GM12874 (cell line): Measurements from ENCODE around the gene ZFAND6.

Experiments
- TF ChIP-seq, protein P1 (sequence below): IDR thresholded peaks from 2 replicates; pipeline ENCODE4 v1.5.1; 2011; ENCODE audit warnings: low read depth, mild to moderate bottlenecking, control low read depth, low read length, moderate library complexity; ENCODE audit not compliant: insufficient read depth

The ZFAND6 gene

DNA sequence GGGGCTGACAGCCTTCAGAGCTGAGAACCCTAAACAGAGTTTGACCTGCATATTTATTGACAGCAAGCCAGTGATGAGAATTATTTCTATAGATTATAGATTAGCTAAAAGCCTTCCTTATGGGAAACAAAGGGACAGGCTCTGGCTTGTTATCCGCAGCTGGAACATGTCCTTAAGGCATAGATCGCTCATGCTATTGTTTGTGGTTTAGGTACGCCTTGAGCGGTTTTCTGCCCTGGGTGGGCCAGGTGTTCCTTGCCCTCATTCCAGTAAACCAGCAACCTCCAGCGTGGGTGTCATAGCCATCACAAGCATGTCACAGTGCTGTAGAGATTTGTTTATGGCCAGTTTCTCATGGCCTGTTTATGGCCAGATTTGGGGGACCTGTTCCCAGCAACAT lies 83.2 kb downstream of the ZFAND6 start:
- TF ChIP-seq, protein P1, sequence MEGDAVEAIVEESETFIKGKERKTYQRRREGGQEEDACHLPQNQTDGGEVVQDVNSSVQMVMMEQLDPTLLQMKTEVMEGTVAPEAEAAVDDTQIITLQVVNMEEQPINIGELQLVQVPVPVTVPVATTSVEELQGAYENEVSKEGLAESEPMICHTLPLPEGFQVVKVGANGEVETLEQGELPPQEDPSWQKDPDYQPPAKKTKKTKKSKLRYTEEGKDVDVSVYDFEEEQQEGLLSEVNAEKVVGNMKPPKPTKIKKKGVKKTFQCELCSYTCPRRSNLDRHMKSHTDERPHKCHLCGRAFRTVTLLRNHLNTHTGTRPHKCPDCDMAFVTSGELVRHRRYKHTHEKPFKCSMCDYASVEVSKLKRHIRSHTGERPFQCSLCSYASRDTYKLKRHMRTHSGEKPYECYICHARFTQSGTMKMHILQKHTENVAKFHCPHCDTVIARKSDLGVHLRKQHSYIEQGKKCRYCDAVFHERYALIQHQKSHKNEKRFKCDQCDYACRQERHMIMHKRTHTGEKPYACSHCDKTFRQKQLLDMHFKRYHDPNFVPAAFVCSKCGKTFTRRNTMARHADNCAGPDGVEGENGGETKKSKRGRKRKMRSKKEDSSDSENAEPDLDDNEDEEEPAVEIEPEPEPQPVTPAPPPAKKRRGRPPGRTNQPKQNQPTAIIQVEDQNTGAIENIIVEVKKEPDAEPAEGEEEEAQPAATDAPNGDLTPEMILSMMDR = no peak

DNA sequence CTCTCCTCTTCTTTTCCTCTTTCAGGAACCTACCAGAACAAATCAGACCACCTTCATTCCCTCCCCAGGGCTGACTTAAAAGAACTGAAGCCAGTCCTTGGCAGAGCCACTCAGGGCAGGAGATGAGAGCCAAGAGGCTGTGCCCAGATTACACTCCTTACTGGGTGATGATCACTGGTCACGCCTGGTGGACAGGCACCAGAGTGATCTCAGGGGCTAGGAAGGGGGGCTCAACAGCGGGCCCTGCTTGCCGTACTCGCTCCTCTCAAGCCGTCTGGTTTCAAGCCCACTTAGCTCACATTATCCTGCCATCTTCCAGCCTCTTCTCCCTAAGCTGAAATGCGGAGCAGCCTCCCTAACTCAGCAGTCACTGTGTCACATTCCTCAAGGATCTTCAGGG lies 91.7 kb downstream of the ZFAND6 start:
- TF ChIP-seq, protein P1 = no peak

GRCh38 chr15:80151576-80151975 lies 92.1 kb downstream of the ZFAND6 start:
- TF ChIP-seq, protein P1 = no peak

DNA sequence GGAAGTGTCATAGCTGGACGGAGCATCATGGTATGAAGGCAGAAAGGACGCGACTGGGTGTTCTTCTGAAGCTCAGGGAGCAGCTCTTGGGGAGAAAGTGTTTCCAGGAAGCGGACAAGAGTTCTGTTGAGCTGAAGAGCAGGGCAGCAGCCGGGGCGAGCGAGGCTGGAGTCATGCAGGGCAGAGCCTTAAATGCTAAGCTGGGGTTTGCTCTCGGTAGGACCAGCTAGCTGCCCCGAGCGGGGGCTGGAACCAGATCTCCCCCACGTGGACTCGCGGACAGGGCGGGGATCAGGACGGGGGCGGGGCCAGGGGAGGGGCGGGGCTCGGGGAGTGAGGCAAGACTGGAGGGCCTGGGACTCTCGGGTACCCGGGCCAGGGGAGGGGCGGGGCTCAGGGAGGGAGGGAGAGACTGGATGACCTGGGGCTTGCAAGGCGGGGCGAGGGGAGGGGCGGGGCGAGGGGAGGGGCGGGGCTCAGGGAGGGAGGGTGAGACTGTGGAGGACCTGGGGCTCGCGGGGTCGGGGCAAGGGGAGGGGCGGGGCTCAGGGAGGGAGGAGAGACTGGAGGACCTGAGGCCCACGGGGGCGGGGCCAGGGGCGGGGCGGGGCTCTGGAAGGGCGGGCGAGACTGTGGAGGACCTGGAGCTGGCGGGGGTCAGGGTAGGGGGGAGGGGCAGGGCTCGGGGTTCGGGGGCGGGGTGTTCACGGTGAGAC lies 92.9 kb downstream of the ZFAND6 start:
- TF ChIP-seq, protein P1 = no peak

GRCh38 chr15:80152896-80153876 lies 93.7 kb downstream of the ZFAND6 start, which contains the start of gene FAH:
TSS of gene FAH (plus strand) at chr15:80152999. CDS start at chr15:80153055, 56 bp downstream.
- TF ChIP-seq, protein P1 = no peak

GRCh38 chr15:80153900-80154299 lies 94.4 kb downstream of the ZFAND6 start:
- TF ChIP-seq, protein P1 = no peak

GRCh38 chr15:80154336-80154735 lies 94.9 kb downstream of the ZFAND6 start:
- TF ChIP-seq, protein P1 = no peak
